GM12878 (cell line): ENCODE results near the gene FUT7. TPM values are rescaled to one million over a fixed set of nuclear protein-coding genes. Genes with fewer than 3 reads are reported as not detected.

Source experiments
- ATAC-seq: fragments of 200-7000 bp; cut with Tn5 transposase; 3 replicates; pipeline ENCODE4 v1.9.1; 2020; ENCODE audit warnings: mild to moderate bottlenecking, moderate library complexity
- BruUV-seq: library from RNA; stranded (reverse); fragments of 400-500 nt; replicated peaks from 2 replicates; lab custom pipeline; 2021; lab: Mats Ljungman, UMichigan
- CTCF ChIA-PET: fragments of 300-600 bp; sonication (Branson Sonifier 250); formaldehyde crosslinking; extraction: SDS; loops from one replicate; lab custom pipeline; 2021; ENCODE audit warnings: inconsistent platforms; lab: Yijun Ruan, JAX
- POLR2A ChIA-PET: fragments of 350-600 bp; formaldehyde crosslinking; extraction: SDS; loops from one replicate; lab custom pipeline; 2021; ENCODE audit warnings: inconsistent platforms; lab: Charles Lee
- RAD21 ChIA-PET: fragments of 300-600 bp; sonication (Branson Sonifier 250); formaldehyde crosslinking; loops from one replicate; lab custom pipeline; 2023; ENCODE audit warnings: antibody characterized with exemption; ENCODE audit not compliant: unreplicated experiment; lab: Charles Lee
- SMC1A ChIA-PET: fragments of 300-600 bp; sonication (Branson Sonifier 250); formaldehyde crosslinking; loops from one replicate; lab custom pipeline; 2023; ENCODE audit not compliant: unreplicated experiment, uncharacterized antibody; lab: Charles Lee
- DNase-seq: peaks from one replicate; pipeline ENCODE4 v3.0.0-alpha.2; 2011; ENCODE audit warnings: low read depth, low spot score
- FAIRE-seq: peaks from 3 replicates; lab custom pipeline; 2011; peaks lifted over from hg19 to GRCh38; lab: Jason Lieb, UNC
- H2AFZ ChIP-seq: 2 replicates; pipeline ENCODE4 v1.6.0; 2011; ENCODE audit warnings: low read depth, low read length, control low read depth; ENCODE audit not compliant: control insufficient read depth
- H3K27ac ChIP-seq: 2 replicates; pipeline ENCODE4 v1.5.1; 2011; ENCODE audit warnings: control low read depth; ENCODE audit not compliant: control insufficient read depth, insufficient read depth
- H3K27me3 ChIP-seq, 2 experiments: replicated peaks in 1 of 2; 2 replicates each; pipeline versions ENCODE4 v1.6.0 to v1.6.1; 2011; ENCODE audit warnings: low read length in 1 of 2; ENCODE audit not compliant: control insufficient read depth in 2 of 2, insufficient read depth in 2 of 2
- H3K36me3 ChIP-seq, 2 experiments: 2 replicates each; pipeline ENCODE4 v1.5.1; 2011; ENCODE audit warnings: low read length in 1 of 2; ENCODE audit not compliant: control insufficient read depth in 2 of 2, insufficient read depth in 2 of 2
- H3K4me1 ChIP-seq: 2 replicates; pipeline ENCODE4 v1.6.1; 2011; ENCODE audit warnings: mild to moderate bottlenecking, low read length, moderate library complexity, mixed read lengths; ENCODE audit not compliant: control insufficient read depth, insufficient read depth
- H3K4me2 ChIP-seq: 2 replicates; pipeline ENCODE4 v1.6.0; 2011; ENCODE audit warnings: control low read depth; ENCODE audit not compliant: control insufficient read depth, insufficient read depth
- H3K4me3 ChIP-seq: fragments of 200-600 bp; sonication (generic); 2 replicates; pipeline ENCODE4 v1.5.1; 2016
- H3K79me2 ChIP-seq: 2 replicates; pipeline ENCODE4 v1.6.0; 2011; ENCODE audit warnings: low read length; ENCODE audit not compliant: control insufficient read depth, insufficient read depth
- H3K9ac ChIP-seq: 2 replicates; pipeline ENCODE4 v1.8.0; 2011; ENCODE audit warnings: low read length, control low read depth, mixed read lengths; ENCODE audit not compliant: control insufficient read depth, insufficient read depth
- H3K9me3 ChIP-seq: replicated peaks from 3 replicates; pipeline ENCODE4 v1.5.1; 2011; ENCODE audit warnings: mild to moderate bottlenecking, low read length; ENCODE audit not compliant: control insufficient read depth, insufficient read depth
- H4K20me1 ChIP-seq: 2 replicates; pipeline ENCODE4 v1.6.0; 2011; ENCODE audit not compliant: control insufficient read depth, insufficient read depth
- E2F4 ChIP-seq: IDR thresholded peaks from 2 replicates; pipeline ENCODE4 v1.6.1; 2012; ENCODE audit warnings: low read depth, low read length, improper control_type of control experiment
- NFXL1 ChIP-seq: fragments of 450-650 bp; IDR thresholded peaks from 2 replicates; pipeline ENCODE4 v1.6.1; 2017; ENCODE audit warnings: antibody characterized with exemption, mild to moderate bottlenecking, borderline replicate concordance
- NR2F1 ChIP-seq: fragments of 450-650 bp; conservative IDR thresholded peaks from 2 replicates; pipeline ENCODE4 v1.6.1; 2017; ENCODE audit warnings: mild to moderate bottlenecking
- REST ChIP-seq: IDR thresholded peaks from 2 replicates; pipeline ENCODE4 v1.6.1; 2012; ENCODE audit warnings: mild to moderate bottlenecking, low read depth, low read length
- WRNIP1 ChIP-seq: IDR thresholded peaks from 2 replicates; pipeline ENCODE4 v1.6.1; 2011; ENCODE audit warnings: low read depth, low read length, improper control_type of control experiment, borderline replicate concordance
- ZNF384 ChIP-seq: IDR thresholded peaks from 2 replicates; pipeline ENCODE4 v1.6.1; 2012; ENCODE audit warnings: low read depth, mild to moderate bottlenecking, low read length, improper control_type of control experiment, borderline replicate concordance
- WGBS: methylation state at CpG from one replicate; pipeline ENCODE4 v1.1.6; 2016; ENCODE audit warnings: low lambda C conversion rate; ENCODE audit not compliant: insufficient replicate concordance, insufficient coverage; ENCODE audit errors: missing lambda C conversion rate; 5-methylcytosine and 5-hydroxymethylcytosine counted together
- in situ Hi-C: fragments of 300-500 bp; cut with MboI; formaldehyde crosslinking; loops from 9 replicates; pipeline ENCODE4 v1.14.3; 2018; ENCODE audit warnings: mixed read lengths
- intact Hi-C: fragments of 100-400 bp; cut with micrococcal nuclease; formaldehyde crosslinking; loops from one replicate; pipeline ENCODE4 v1.14.2; 2022; ENCODE audit not compliant: unreplicated experiment
- polyA plus RNA-seq, 11 experiments: library from polyadenylated mRNA; depleted of rRNA in 4 of 11; unstranded in 6 of 11; stranded (reverse) in 5 of 11; fragments of >200 nt; fragmentation: Nextera tagmentation in 4 of 11; fragmentation: Illumina TruSeq in 1 of 11; extraction: Ambion mirVana in 4 of 11; extraction: Trizol in 1 of 11; gene quantifications; 1 replicate in 1 of 11; 2 replicates in 10 of 11; pipeline versions ENCODE4 v1.2.1 to v1.2.3, GENCODE V29; 2011 to 2016; ENCODE audit warnings: inconsistent platforms in 2 of 11, missing spikeins in 2 of 11, low read depth in 1 of 11
- total RNA-seq, 4 experiments: library from RNA; depleted of rRNA in 3 of 4; stranded (reverse); fragments of >200 nt in 3 of 4; fragmentation: Illumina TruSeq in 1 of 4; extraction: Trizol in 1 of 4; gene quantifications; 2 replicates each; pipeline versions ENCODE4 v1.2.1 to v1.2.3, GENCODE V29; 2013 to 2021

Gene FUT7
- total and polyA plus RNA-seq, 10 of the 15 experiments (the other 5 are each of a cell fraction or from before 2014, with no cell fraction given), result 0.04 to 0.62 (median 0.20) TPM; not detected in 2

GRCh38 chr9:136992819-136993369 lies 39.0 kb downstream of the FUT7 start:
- no peak for DNase-seq
- H3K27ac ChIP-seq, result peak overlapping the region; percentile 63
- H3K4me3 ChIP-seq, result peak overlapping the region; percentile 73
- FAIRE-seq, result no peak
- ChIA-PET RAD21 (interaction anchor here (1.3 to 1.7 kb wide), 2 partner anchors 45 to 226 kb away, joined by 3 to 8 read pairs; no protein-coding TSS in a partner anchor), SMC1A (interaction anchor here (1.1 kb wide), 1 partner anchor 45 kb away, joined by 4 read pairs; no protein-coding TSS in a partner anchor), POLR2A (interaction anchor here (1.2 to 1.5 kb wide), 4 partner anchors 27 to 248 kb away, joined by 3 to 4 read pairs (median 4); partner anchors contain the start of gene TUBB4B), CTCF (interaction anchor here (1.0 to 3.3 kb wide), 7 partner anchors 9 to 75 kb away, joined by 3 to 17 read pairs (median 5); no protein-coding TSS in a partner anchor)
- WGBS, result 33% methylated on average over 18 of the region's 18 CpGs
- no peak for TF ChIP-seq WRNIP1
- no peak for TF ChIP-seq ZNF384
- TF ChIP-seq NFXL1, result peak; percentile 91
- no peak for TF ChIP-seq E2F4
- 0 out of 2 replicates have a peak, but pooled peaks have one; percentile 47 for TF ChIP-seq NR2F1
- peak; percentile 23; the same call in 1 of the 2 replicates for TF ChIP-seq REST
- H3K9ac ChIP-seq, result peak overlapping the region; percentile 66
- no peaks in the 10 kb centered on the region for H4K20me1 ChIP-seq
- peaks cover 27% of the 10 kb centered on the region for H3K4me1 ChIP-seq
- intact Hi-C loops, result no loop called here
- H3K4me2 ChIP-seq, result peak overlapping the region; percentile 99
- ATAC-seq, result no peak; the same call in 2 of the 3 replicates
- in situ Hi-C loops, result no loop called here
- H3K79me2 ChIP-seq, result no peaks in the 10 kb centered on the region; the same call in 1 of the 2 replicates
- BruUV-seq, result no TSS peak
- peak overlapping the region; percentile 92 for H2AFZ ChIP-seq
- no peaks in the 10 kb centered on the region for H3K36me3 ChIP-seq
- no peaks in the 10 kb centered on the region; the same call in 2 of the 3 replicates for H3K9me3 ChIP-seq
- peaks cover 2 to 5% of the 10 kb centered on the region in 2 experiments; a peak in 3 of 4 replicates for H3K27me3 ChIP-seq
